GM20431 (cell line): ENCODE measurements around the gene ATP8A2.
"Not testable (repeated sequence)": the region's sequence is repeated elsewhere in the genome, so short reads cannot be mapped to it uniquely, and the experiment has no call there.

Source experiments
- in situ Hi-C: fragments of 300-500 bp; cut with MseI, MboI; formaldehyde crosslinking; loops from one replicate; pipeline ENCODE4 v1.15.0; 2020; ENCODE audit warnings: low sequenced_read_pairs; ENCODE audit not compliant: unreplicated experiment

The ATP8A2 gene

DNA sequence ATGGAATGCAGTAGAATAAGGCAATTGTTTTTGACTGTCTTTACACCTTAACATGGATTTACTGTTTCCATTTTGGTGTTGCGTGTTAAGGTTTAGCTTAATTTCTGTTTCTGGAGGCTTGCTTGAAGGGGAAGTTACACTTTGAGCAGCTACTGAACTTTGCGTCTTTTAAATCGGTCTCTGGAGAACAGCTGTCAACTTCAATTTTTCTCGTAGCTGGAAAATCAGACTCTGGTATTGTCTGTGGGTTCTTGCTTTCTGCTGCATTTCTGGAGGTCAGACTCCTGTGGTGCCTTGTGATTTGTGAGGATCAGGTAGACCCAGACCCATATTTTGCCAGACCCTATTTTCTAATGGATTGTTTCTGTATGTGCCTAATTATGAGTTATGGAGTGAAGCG, 146.7 kb downstream of the ATP8A2 start:
- in situ Hi-C loops, result no loop called here

DNA sequence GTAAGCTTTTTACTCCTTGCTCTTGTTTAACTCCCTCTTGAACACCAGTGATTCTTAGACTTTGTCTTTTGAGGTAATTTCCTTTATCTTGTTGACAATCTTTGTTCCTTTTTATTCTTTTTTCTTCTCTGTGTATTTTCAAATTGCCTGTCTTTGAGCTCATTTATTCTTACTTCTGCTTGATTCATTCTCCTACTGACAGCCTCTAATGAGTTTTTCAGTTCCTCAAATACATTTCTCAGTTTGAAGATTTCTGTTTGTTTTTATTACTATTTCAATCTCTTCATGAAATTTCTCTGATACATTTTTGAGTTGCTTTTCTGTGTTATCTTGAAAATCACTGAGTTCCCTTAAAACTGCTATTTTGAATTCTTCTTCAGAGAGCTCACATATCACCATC, 154.1 kb downstream of the ATP8A2 start:
- in situ Hi-C loops, result no loop called here

- in situ Hi-C loops, result no loop called here
These were observed 156.5 kb downstream of the ATP8A2 start for GRCh38 chr13:25528266-25528665.

- in situ Hi-C loops, result no loop called here
These were observed 157.7 kb downstream of the ATP8A2 start for GRCh38 chr13:25529425-25529824.

DNA sequence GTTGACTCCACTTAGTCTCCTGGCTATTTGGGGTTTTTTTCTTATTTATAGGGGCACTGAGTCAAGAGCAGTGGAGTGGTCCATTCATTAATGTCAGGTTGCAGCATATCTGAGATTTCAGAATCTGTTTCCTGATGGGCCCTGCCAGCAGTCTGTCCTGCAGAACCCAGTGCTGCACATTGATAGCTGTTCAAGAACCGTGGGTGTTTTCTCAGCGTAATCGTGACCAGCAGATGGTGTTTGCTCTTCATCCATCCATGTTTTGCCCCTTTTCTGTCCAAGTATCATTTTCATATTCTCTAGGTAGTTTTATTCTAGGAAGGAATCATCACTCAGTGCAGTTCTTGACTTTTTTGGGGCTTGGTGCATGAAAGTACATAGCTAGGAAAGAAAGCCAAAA, 166.5 kb downstream of the ATP8A2 start:
- in situ Hi-C loops, result no loop called here

DNA sequence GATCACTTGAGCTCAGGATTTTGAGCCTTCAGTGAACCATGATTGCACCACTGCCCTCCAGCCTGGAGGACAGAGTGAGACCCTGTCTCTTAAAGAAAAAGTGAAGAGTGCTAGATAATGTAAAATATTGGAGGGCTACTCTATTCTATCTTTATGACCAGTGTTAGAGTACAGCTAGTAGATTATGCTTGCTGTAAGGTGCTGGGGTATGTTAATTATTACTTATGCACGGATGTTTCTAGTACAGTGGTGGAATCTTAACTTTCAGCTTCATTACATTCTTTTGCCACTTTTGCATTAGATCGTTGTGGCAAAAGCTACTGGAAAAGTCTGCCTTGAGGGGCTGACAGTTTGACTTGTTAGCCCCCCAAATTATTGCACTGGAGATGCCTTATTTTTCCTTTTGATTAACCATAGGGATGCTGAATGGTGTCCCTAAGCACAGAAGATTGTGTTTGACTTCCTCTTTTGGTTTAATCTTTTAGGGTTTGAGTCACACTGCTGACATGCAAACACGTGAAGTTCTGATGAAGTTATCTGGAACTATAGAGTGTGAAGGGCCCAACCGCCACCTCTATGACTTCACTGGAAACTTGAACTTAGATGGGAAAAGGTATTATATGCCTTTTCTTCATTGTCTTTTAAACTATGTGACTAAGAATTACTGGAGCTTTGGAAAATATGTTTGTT, 169.8 kb downstream of the ATP8A2 start:
- in situ Hi-C loops, result no loop called here

DNA sequence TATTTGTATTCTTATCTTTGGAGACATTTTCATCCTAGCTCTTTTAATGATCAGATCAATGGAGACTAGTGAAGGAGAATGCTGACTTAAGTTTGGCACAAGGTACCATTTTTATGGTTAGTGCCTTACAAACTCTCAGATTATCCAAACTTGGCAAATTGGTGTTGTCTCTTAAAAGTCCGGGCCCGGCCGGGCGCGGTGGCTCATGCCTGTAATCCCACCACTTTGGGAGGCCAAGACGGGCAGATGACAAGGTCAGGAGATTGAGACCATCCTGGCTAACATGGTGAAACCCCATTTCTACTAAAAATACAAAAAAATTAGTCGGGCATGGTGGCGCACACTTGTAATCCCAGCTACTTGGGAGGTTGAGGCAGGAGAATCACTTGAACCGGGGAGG, 177.2 kb downstream of the ATP8A2 start:
- in situ Hi-C loops, result not testable (repeated sequence)

- in situ Hi-C loops, result no loop called here
These were observed 190.0 kb downstream of the ATP8A2 start for GRCh38 chr13:25561812-25562211.

- in situ Hi-C loops, result loop anchor here (10.0 kb wide), 1 partner anchor 505 kb away; no protein-coding TSS in a partner anchor
These were observed 198.4 kb downstream of the ATP8A2 start for GRCh38 chr13:25570185-25570584.

DNA sequence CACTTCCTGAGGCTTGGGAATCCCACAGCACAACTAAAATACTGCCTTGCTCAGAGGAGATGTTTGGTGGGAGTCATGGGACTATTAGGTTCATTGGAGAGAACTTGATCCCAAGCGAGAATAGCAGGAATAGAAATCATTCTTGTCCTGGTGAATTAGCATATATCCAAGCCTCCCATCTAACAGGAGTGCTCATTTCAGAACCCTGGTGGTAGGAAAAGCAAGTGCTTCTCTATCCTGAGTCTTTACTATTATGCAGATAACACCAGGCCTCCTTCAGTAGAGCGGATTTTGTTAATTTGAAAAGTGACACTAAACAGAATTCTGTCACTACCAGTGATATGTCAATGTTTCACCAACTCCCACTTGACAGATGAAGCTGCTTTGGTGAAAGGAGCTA, 199.5 kb downstream of the ATP8A2 start:
- in situ Hi-C loops, result loop anchor here (10.0 kb wide), 1 partner anchor 504 kb away; no protein-coding TSS in a partner anchor

- in situ Hi-C loops, result loop anchor here (10.0 kb wide), 1 partner anchor 503 kb away; no protein-coding TSS in a partner anchor
These were observed 200.4 kb downstream of the ATP8A2 start for GRCh38 chr13:25572171-25572570.

- in situ Hi-C loops, result loop anchor here (10.0 kb wide), 1 partner anchor 500 kb away; no protein-coding TSS in a partner anchor
These were observed 202.9 kb downstream of the ATP8A2 start for GRCh38 chr13:25574437-25575411.

DNA sequence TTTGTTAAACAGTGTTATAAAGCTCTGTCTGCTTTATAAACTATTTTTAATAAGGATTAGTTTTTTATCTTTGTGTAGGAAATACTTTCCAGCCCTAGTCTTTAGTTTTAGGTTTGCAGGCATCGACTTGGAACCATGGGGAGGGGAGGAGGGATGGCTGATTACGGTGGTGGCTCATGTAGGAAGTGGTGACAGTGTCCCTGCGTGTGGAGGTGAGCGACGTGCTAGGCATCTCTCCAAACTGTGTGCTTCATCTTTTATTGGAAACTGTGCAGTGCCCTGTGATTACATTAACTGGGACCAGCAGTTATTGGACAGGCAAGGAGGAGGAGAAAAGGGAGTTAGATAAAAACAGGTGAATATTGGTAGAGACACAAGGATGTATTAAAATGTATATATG, 203.8 kb downstream of the ATP8A2 start:
- in situ Hi-C loops, result loop anchor here (10.0 kb wide), 1 partner anchor 499 kb away; no protein-coding TSS in a partner anchor

- in situ Hi-C loops, result loop anchor here (10.0 kb wide), 1 partner anchor 496 kb away; no protein-coding TSS in a partner anchor
These were observed 206.8 kb downstream of the ATP8A2 start for GRCh38 chr13:25578526-25578925.

- in situ Hi-C loops, result loop anchor here (10.0 kb wide), 1 partner anchor 496 kb away; no protein-coding TSS in a partner anchor
These were observed 207.4 kb downstream of the ATP8A2 start for GRCh38 chr13:25579221-25579620.

DNA sequence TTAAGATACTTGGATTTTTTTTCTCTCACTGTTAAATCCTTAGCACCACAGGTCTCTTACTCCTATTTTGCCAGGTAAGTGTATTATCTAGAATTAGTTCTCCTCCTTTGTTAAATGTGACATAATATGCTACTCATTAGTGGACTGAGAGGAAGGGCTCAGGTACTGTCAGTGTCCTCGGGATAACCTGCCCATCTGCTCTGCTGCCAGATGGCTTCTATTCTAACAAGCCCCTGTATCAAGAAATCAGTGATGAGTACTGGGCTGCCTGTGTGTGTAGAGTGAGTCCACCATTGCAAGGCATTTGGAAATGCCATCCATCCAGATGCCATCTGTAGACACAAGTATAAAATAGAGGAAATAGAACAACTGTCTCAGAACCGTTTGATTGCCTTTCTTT, 209.6 kb downstream of the ATP8A2 start:
- in situ Hi-C loops, result no loop called here

GRCh38 chr13:25584087-25584486, 212.3 kb downstream of the ATP8A2 start:
- in situ Hi-C loops, result no loop called here

DNA sequence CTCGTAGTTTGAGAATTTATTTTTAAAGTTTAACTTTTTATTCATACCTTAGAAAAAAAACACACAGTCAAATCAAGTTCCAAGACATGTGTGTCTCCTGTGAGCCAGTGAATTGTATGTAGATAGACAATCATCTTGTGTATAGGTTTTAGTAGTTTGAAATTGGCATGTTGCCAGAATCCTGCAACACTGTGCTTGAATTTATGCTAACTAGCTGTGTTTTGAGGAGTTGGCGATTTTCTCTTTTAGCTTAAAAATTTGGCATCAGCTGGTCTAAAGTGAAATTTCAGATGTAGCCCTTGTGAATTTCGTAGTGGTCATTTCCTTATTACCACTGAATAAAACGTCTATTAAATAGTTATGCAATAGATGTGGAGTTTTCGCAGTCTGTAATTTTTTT, 213.2 kb downstream of the ATP8A2 start:
- in situ Hi-C loops, result no loop called here

DNA sequence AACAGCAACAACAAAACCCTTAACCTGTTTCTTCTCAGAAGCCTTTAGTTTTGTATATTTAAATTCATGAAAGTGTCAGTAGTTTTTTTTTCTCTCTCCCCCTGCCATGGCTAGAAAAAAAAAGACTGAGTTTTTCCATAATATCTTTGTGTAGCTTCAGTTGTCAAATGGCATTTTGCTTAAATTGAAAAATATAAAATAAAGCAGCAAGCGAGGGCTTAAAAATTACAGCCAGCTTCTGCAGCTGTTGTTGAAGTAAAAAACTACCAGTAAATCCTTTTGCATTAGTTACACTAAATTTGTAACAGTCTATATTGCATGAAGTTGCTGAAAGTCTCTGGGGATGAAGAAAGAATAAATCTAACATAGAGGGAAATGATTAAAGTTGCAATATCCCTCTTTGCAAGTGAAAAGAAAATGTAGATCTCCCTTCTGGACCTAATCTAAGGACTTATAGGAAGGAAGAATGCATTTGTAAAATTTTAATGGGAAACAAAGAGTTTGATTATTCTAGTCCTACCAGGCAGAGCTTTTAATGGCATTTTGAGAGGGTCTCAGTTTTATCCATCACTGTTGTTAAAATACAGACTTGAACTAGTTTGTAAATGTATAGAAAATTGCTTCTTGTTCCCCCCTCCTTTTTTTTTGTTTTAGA, 215.7 kb downstream of the ATP8A2 start:
- in situ Hi-C loops, result no loop called here

GRCh38 chr13:25588336-25589060, 216.7 kb downstream of the ATP8A2 start:
- in situ Hi-C loops, result no loop called here
